Mucosa of stomach (tissue), 1 donor: ENCODE data around the gene GRID2.

Experiments used
- H3K27me3 ChIP-seq: one replicate; pipeline ENCODE4 v1.7.0; 2013; ENCODE audit warnings: mild to moderate bottlenecking, low read length; ENCODE audit not compliant: control insufficient read depth, insufficient read depth
- H3K36me3 ChIP-seq: one replicate; pipeline ENCODE4 v1.7.0; 2013; ENCODE audit warnings: low read length; ENCODE audit not compliant: control insufficient read depth, insufficient read depth
- H3K4me1 ChIP-seq: one replicate; pipeline ENCODE4 v1.7.0; 2013; ENCODE audit warnings: mild to moderate bottlenecking, low read length; ENCODE audit not compliant: control insufficient read depth, insufficient read depth
- H3K4me3 ChIP-seq: one replicate; pipeline ENCODE4 v1.7.0; 2013; ENCODE audit warnings: low read length
- H3K9ac ChIP-seq: one replicate; pipeline ENCODE4 v1.7.0; 2013; ENCODE audit warnings: mild to moderate bottlenecking, low read length, moderate library complexity
- H3K9me3 ChIP-seq: one replicate; pipeline ENCODE4 v1.7.0; 2013; ENCODE audit warnings: mild to moderate bottlenecking, low read length, moderate library complexity; ENCODE audit not compliant: control insufficient read depth
- donor health status: Pancreatic carcinoma.

The GRID2 gene

GRCh38 chr4:93573285-93573684 lies 1269.5 kb downstream of the GRID2 start:
- Histone ChIP-seq H3K36me3 (no peaks in the 10 kb centered on the region), H3K4me3 (no peak overlapping the region), H3K9ac (no peak overlapping the region), H3K9me3 (no peaks in the 10 kb centered on the region), H3K4me1 (no peaks in the 10 kb centered on the region), H3K27me3 (no peaks in the 10 kb centered on the region)

DNA sequence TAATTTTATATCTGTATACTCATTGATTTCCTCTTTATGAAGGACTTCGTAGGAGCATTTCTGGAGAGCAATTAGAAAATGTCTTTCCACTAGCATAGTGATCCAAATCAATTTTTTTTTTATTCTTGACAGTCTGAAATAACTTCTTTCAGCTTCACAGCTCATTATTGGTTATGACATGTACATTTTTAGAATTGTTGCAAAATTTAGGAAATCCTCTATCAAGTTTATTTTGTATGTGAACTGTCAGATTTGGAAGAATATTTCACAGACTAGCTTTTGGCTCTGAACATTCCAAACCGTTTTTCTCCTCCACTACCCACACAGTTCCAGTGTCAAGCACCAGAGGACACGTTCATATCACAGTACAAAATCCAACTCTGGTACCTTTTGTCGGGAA lies 1275.2 kb downstream of the GRID2 start:
- no peak overlapping the region for H3K9ac ChIP-seq
- no peaks in the 10 kb centered on the region for H3K27me3 ChIP-seq
- no peak overlapping the region for H3K4me3 ChIP-seq
- H3K9me3 ChIP-seq, result no peaks in the 10 kb centered on the region
- H3K36me3 ChIP-seq, result no peaks in the 10 kb centered on the region
- H3K4me1 ChIP-seq, result no peaks in the 10 kb centered on the region

- Histone ChIP-seq H3K36me3 (no peaks in the 10 kb centered on the region), H3K27me3 (no peaks in the 10 kb centered on the region), H3K4me1 (no peaks in the 10 kb centered on the region), H3K9me3 (no peaks in the 10 kb centered on the region), H3K4me3 (no peak overlapping the region), H3K9ac (no peak overlapping the region)
Measured at GRCh38 chr4:93605163-93605562, 1301.4 kb downstream of the GRID2 start.

DNA sequence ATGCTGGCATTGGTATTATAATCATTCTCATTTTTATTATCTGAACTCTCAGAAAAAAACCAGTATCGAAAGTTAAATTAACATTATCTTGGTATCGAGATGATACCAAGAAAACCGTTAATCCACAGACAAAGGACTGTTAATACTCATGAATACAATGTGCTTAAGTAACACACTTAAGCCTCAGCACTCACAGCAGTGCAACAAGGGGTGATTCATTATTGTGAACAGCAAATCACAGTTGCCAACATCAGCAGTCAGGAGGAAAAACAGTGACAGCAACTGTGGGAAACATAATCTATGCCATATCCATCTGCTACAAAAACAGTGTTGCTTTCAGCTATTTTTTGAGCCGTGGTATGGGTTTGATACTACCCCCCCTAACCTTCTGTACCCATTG lies 1313.8 kb downstream of the GRID2 start:
- H3K9me3 ChIP-seq, result no peaks in the 10 kb centered on the region
- H3K4me3 ChIP-seq, result no peak overlapping the region
- H3K9ac ChIP-seq, result no peak overlapping the region
- H3K4me1 ChIP-seq, result no peaks in the 10 kb centered on the region
- H3K36me3 ChIP-seq, result no peaks in the 10 kb centered on the region
- no peaks in the 10 kb centered on the region for H3K27me3 ChIP-seq

DNA sequence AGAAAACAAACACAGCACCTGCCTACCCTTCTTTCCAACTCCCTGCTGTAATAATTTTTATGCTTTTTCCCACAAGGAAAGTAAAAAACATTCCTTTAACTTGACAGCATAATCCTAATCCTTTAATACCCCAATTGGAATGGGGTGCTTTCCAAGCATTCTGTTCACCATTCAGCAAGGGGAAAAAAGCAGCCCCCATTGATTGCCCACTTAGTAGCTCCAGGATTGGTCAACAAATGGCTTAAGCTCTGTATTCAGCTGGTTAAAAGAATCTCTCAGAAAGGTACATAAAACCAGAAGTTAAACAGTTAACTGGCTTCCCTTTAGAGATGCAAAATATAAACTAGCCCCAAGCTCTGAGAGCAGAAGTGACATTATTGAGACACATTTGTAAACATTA lies 1330.0 kb downstream of the GRID2 start:
- Histone ChIP-seq H3K9me3 (no peaks in the 10 kb centered on the region), H3K4me3 (no peak overlapping the region), H3K27me3 (no peaks in the 10 kb centered on the region), H3K9ac (no peak overlapping the region), H3K36me3 (no peaks in the 10 kb centered on the region), H3K4me1 (no peaks in the 10 kb centered on the region)

DNA sequence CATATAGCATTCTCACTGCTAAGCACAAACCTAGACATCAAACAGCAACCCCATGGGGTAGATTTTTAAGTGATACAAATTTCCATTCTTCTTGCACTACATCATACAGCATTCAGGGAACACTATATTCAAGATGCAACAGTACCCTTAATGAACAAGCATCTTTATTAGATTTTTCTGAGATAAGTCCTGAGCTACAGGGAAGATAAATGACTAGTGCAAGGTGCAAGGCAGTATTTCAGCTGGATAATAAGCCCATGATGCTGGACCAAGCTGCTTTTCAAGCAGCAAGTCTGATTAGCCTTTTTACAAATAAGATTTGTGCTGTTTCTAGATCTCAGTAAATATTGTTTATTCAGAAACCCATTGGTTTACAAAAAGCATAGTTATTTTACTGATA lies 1332.2 kb downstream of the GRID2 start:
- Histone ChIP-seq H3K4me1 (no peaks in the 10 kb centered on the region), H3K27me3 (no peaks in the 10 kb centered on the region), H3K9me3 (no peaks in the 10 kb centered on the region), H3K9ac (no peak overlapping the region), H3K4me3 (no peak overlapping the region), H3K36me3 (no peaks in the 10 kb centered on the region)

DNA sequence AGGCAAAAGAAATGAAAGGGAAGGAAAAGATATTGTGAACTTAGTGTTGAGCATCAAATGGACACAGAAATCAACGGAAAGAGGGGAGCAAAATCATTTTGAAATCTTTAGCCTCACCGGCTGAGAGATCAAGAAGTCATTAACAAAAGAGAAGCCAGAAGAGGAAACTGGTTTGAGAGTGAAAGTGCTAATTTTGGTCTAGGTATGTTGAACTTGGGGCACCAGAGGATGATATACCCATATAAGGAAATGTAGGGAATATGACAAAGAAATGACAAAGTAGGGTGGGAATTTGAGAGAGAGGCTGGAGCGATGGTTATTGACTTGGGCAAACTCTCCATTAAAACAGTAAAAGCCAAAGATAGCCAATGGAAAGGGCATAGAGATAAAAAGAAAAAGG lies 1341.4 kb downstream of the GRID2 start:
- no peak overlapping the region for H3K4me3 ChIP-seq
- no peak overlapping the region for H3K9ac ChIP-seq
- no peaks in the 10 kb centered on the region for H3K4me1 ChIP-seq
- no peaks in the 10 kb centered on the region for H3K9me3 ChIP-seq
- no peaks in the 10 kb centered on the region for H3K36me3 ChIP-seq
- no peaks in the 10 kb centered on the region for H3K27me3 ChIP-seq

DNA sequence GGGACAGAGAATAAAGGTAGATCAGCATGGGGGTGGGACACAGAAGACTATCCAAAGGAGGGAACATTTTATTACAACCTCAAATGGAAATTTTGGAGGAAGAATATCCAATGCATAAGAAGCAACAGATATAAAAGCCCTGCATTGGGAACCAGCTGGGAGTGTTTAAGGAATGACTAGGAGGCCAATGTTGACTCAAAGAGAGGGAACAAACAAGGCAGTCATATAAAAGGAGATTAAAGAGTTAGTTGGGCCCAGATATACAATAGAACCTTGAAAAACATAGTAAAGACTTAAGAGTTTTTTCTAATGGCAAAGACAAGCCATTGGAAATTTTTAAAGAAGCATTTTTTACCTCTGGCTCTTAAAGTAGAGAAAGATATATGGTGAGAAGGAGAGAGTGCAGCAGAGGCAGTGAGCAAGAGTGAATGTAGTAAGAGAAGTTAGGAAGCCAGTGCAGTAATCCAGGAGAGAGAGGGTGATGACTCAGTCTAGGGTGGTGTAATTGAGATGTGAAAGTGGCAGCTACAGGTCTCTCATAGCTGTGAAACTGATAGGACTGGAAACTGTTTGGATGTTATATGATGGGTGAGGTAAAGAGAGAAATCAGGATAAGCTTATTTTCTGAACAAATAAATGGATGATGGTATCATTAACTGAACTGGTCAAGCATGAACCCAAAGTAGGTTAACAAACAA lies 1342.6 kb downstream of the GRID2 start:
- H3K27me3 ChIP-seq, result no peaks in the 10 kb centered on the region
- no peaks in the 10 kb centered on the region for H3K4me1 ChIP-seq
- H3K4me3 ChIP-seq, result no peak overlapping the region
- H3K9me3 ChIP-seq, result no peaks in the 10 kb centered on the region
- no peak overlapping the region for H3K9ac ChIP-seq
- H3K36me3 ChIP-seq, result no peaks in the 10 kb centered on the region

DNA sequence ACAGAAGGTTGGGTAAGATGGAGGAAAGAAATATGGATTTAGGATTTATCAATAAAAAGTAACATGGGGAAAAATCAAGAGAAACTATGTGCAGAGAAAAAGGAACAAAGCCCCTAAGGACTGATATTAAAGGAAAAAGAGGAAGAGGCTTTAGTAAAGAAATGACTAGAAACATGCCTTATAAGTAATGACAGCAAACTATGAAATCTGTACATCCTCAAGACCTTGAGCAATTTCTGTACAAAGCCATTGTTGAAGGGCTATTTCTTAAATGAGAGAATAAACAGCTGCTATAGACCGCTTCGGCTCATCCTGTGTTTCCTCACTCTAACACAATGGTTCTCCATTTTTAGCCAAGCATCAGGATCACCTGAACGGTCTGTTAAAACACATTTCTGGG lies 1344.5 kb downstream of the GRID2 start:
- Histone ChIP-seq H3K4me1 (no peaks in the 10 kb centered on the region), H3K9me3 (no peaks in the 10 kb centered on the region), H3K9ac (no peak overlapping the region), H3K4me3 (no peak overlapping the region), H3K27me3 (no peaks in the 10 kb centered on the region), H3K36me3 (no peaks in the 10 kb centered on the region)

DNA sequence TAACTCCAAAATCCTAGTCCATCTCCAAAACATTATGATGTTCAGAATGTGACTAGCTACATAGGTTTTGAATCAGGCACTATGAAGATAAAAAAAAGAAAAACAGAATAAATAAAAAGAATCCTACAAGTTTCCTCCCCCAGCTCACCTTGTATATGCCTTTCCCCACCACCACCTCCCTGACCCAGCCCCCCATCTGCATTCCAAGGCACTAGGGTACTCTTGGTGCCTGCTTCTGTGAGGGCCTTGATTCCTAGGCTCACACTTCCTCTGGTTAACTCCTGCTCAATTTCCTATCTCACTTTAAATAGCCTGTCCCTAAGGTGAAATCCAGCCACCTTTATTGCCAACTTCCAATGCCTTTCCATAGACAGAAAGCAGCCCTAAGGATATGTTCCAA lies 1346.1 kb downstream of the GRID2 start:
- H3K4me3 ChIP-seq, result no peak overlapping the region
- no peaks in the 10 kb centered on the region for H3K27me3 ChIP-seq
- no peaks in the 10 kb centered on the region for H3K9me3 ChIP-seq
- H3K36me3 ChIP-seq, result no peaks in the 10 kb centered on the region
- H3K9ac ChIP-seq, result no peak overlapping the region
- no peaks in the 10 kb centered on the region for H3K4me1 ChIP-seq

- H3K9me3 ChIP-seq, result no peaks in the 10 kb centered on the region
- H3K27me3 ChIP-seq, result no peaks in the 10 kb centered on the region
- H3K4me3 ChIP-seq, result no peak overlapping the region
- H3K4me1 ChIP-seq, result no peaks in the 10 kb centered on the region
- H3K9ac ChIP-seq, result no peak overlapping the region
- no peaks in the 10 kb centered on the region for H3K36me3 ChIP-seq
Measured at GRCh38 chr4:93654211-93654610, 1350.4 kb downstream of the GRID2 start.

GRCh38 chr4:93657527-93657926 lies 1353.8 kb downstream of the GRID2 start:
- Histone ChIP-seq H3K9ac (no peak overlapping the region), H3K27me3 (no peaks in the 10 kb centered on the region), H3K9me3 (no peaks in the 10 kb centered on the region), H3K4me1 (no peaks in the 10 kb centered on the region), H3K36me3 (no peaks in the 10 kb centered on the region), H3K4me3 (no peak overlapping the region)

DNA sequence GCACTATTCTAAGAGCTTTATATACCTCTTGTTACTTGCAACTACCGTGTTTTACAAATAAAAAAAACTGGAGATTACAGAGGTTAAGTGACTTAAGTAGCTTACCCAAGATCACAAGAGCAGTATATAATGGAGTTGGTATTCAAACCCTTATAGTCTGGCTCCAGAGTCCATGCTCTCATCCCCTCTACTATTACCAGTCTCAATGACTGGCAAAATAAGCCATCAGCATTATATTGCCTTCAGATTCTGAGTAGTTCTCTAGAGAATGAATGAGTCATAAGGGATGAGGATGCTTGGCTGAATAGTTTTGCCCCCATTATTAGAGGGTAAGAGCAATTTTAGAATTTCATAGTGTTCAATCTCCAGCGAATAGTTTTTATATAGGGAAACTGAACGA lies 1354.7 kb downstream of the GRID2 start:
- no peaks in the 10 kb centered on the region for H3K27me3 ChIP-seq
- no peaks in the 10 kb centered on the region for H3K9me3 ChIP-seq
- H3K9ac ChIP-seq, result no peak overlapping the region
- H3K4me1 ChIP-seq, result no peaks in the 10 kb centered on the region
- H3K36me3 ChIP-seq, result no peaks in the 10 kb centered on the region
- no peak overlapping the region for H3K4me3 ChIP-seq
